HG03457 (cell line): ENCODE measurements around the gene MAD1L1.

ENCODE experiments used
- ATAC-seq: cut with Tn5 transposase; IDR thresholded peaks from one replicate; pipeline ENCODE4 v1.9.1; 2021; ENCODE audit warnings: moderate number of reproducible peaks; ENCODE audit not compliant: unreplicated experiment

MAD1L1 gene

DNA sequence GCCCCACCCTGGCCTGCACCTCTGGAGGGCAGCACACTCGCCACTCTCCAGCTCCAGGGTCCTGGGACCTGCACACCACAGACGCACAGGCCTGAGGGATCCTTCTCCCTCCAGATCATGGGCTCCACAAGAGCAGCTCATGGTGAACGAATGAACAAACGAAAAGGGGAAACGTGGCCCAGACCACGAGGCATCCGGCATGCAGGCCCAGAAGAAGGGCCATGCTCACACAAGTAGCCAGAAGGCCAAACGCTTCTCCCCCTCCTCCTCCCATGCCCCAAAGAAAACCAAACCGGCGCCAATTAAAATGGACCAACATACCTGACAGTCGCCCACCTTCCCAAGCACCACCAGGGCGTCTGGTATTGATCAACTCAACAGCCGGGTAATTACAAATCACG, 30.4 kb downstream of the MAD1L1 start:
- no peak for ATAC-seq

DNA sequence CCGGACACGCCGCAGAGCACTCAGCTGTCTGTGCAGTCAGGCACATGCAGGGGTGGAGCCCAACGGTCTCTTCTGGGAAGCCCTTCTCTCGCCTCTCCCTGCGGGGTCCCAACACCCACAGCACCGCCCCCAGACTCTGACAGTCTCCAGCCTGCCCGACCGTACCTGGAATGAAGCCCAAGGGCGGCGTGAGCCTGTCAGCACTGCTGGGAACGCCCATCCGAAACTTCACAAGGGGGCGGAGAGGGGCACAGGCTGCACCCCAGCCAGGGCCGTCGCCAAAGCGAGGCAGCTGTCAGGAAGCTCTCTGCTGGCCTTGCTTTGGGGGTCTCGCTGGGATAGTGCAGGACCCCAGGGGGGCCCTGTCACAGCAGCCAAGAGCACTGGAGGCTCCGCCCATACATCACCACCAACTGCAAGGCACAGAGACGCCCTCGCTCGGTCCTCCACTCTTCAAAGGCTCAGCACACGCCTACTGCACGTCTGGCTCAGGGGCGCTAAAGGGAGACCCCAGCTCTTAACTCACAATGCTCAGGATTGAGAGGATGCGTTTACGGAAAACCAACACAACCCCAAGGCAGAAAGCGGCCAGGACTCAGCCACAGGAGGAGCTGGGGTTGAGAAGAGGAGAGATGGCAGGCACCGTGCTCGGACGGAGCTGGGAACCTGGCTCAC, 30.9 kb downstream of the MAD1L1 start:
- no peak for ATAC-seq

DNA sequence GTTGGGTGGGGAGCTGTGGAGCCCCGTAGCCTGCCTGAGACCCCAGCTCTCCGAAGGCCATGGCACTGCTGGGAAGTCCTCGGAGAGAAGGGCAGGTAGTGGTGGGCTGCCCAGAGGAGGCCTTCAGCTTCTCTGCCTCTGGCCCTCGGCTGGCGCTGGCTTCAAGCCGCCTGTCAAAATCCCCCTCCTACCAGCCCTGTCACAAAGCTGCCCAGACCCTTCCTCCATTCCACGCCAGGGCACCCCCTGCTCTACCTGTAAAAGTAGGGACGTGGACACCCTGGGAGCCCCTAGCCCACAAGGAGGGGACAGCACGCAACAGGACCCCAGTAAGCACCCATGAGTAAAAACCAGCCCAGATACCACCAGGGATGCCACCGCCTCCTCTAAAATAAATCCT, 31.6 kb downstream of the MAD1L1 start:
- no peak for ATAC-seq

DNA sequence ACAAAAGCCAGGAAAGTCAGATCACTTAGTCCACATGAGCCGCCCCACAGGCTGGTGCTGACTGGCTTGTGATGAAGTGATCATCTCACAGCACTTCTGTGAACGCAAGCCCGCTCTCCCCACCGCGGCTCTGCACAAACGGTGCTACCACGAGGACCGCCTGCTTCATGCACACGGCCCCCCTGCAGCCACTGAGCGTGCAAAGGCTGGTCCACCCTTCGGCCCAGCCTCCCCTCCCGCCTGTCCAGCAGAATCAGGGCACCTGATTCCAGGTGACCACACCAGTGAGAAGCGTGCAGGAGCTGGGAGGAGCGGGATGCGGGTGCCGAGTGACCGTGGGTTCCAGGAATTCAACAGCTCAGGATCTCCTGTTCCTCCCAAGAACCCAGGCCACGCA, 32.2 kb downstream of the MAD1L1 start:
- no peak for ATAC-seq

DNA sequence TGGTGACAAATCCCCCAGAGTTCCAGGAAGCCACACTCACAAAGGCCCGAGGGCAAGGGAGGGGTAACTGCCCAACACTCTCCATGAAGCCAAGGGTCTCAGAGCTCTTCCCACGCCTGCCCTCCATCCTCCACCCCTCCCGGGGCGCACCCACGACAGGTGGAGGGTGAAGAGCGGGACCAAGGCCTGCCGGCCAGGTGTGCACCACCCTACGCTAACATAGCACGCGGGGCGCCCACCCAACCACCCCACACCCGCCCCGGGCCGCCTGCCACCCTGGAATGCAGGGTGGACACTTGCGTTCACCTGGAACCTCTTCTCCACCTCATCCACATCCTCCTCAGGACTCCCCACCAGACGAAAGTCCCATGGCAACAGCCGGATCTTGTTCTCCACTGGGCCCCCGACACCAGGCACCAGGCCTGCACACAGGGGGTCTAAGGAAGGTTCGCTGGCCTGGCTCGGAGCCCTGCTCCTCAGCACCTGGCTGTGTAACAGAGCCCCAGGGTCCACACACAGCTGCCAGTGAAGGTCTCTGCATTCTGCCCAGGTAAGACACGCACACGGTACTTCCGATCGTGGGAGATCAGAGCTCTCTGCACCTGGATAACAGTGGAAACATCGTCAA, 32.7 kb downstream of the MAD1L1 start:
- ATAC-seq = no peak

DNA sequence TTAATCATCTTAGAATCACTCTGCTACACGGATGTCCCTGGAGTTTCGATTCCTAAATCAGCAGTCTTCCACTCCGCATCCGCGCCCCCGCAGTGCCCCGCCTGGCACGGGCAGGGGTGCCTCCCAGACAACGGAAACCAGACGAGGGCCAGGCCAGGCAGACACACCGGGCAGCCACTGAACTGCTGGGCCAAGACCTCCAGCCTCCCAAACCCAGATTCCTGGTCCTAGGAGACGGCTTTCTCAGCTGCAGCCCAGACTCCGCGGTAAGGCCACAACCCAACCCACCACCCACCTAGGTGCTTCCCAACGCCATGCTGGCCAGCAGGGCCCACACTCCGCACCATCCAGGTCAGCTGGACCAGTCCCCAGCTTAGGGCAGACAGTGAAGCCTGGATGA, 33.2 kb downstream of the MAD1L1 start:
- no peak for ATAC-seq

DNA sequence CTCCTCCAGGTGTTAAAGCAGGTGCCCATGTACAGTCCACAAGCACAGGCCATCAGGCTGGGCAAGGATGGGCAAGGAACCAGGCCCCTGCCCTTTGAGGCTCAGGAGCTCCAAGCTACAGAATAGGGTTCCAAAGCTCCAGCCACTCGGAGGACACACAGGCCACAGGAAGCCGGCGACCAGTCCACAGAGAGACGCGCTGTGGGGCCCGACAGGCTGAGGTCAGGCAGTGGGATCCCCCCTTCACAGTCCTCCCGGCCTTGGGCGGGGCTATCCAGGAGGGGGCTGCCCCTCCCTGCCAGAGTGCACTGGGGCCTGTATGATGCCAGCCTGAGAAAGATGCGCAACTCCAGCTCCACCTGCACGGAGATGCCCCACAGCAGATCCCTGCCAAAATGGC, 34.0 kb downstream of the MAD1L1 start:
- no peak for ATAC-seq

DNA sequence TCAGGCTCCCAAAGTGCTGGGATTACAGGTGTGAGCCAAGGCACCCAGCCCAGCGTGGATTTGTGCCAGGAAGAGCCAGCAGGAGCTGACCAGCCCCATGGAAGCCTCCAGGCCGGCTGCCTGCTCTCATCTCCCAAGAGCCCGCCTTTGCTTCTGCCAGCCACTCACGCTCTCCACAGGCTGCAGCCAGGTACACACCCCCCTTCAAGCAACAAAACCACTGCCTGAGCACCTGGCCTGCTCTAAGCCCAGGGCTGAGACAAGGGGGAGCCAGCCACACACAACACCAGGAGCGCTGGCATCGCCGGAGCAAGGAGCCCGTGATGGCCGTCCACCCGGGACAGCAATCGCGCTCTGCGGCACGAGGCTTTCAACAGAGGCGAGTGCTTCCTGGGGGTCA, 34.5 kb downstream of the MAD1L1 start:
- ATAC-seq = no peak

DNA sequence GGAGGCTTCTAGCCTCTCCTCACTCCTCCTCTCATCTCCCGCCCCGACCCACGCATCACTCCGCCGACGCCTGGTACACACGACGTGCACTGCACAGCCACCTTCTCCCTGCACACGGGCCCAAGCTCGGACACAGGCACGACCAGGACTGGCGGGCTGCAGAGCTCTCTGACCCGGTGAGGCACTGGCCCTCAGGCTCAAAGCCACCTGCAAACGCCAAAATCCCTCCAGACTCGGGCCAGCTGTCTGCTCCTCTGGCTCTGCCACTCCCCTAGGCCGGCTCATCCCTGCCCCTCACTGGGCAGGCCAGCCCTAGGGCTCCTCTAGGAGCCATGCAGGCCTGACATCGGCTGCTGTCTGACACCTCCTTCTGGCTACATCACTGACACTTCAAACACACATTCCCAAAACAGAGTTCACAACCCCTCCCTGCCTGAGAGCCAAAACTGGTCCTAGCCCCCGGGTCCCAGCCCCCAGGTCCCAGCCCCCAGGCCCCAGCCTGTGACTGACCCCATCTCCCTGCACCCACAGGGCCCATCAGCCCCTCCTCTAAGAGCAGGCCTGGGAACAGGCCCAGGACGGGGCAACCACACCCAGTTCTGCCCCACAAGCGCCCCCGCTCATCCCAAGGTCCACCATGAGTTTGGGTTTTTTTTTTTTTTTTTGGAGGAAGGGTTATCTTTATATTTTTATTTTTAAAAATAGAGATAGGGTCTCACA, 35.1 kb downstream of the MAD1L1 start:
- ATAC-seq = no peak

DNA sequence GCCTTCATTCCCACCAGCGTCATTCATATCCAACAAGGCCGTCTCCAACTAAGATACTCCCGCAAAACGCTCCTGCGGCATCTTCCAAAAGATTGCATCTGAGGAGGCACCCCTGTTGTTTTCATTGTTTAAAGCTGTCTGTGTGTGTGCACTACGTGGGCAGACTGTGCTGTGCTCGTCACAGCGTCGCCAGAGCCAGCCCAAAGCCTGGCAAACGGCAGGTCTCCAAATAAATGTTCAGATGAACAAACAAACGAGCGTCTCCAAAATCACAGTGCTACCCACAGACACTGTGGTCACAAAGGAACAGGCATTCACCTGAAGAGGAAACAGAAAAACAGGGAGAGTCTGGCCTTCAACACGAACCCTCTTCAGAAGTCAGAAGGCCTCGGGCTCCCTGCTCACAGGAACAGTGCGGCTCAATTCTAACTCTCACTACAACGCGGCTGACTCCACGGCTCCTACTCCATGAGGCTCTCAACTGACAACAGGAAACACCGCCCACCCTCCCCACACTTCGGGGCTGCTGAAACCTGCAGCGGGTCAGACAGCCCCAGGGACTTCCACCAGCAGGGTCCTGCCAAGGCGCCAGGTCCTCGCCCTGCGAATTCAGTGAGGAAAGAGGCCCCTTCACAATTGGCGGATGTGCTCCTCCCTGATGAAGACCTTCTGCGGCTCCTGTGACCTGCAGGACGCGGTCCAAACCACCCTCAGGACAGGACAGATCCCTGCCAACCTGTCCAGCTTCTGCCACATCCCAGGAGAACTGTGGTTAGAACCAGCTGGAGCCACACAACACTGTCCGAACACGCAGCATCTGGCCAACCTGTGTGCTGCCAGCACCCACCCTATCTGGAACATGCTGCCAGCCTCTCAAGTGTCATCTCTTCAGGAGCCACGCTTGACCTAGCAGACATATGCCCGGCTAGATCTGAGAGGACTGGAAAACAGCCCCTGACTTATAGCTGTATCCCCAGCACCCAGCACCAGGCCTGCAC, 36.1 kb downstream of the MAD1L1 start:
- ATAC-seq = no peak

DNA sequence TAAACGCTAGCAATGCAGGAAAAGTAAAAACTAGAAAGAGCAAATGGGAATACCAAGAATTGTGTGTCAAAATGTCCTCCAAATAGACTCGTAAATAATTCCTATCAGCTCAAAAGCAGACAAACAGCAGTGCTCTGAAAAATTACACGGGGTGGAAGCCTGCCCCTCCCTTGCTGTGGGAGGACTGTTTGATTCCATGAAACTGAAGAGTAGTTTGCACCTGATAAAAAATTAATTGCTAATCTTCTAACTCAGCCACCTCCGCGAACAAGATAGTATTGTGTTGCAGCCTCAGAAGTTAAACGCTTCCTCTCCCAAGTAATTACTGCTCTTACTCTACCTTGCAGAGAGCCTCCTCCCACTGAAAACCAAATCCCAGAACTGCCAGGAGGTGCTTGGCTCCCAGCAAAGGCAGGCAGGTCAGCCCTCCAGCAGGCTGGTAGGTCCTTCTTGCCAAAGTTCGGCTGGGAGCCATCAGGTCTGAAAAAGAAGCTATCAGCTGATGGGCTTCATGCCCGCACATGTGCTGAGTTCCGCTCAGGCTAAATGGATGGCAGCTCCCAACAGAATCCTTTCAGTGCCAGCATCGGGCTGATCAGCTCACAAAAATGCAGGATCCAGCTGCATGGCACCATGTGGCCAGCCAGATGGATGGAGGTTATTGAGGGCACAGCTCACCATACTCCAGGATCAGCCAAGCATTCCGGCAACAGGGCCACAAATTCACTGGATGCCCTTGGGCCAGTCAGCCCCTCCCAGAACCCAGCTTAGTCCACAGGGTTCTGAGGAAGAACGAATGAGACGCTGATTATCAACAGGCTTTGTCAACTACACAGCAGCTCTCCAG, 37.1 kb downstream of the MAD1L1 start:
- ATAC-seq = no peak

DNA sequence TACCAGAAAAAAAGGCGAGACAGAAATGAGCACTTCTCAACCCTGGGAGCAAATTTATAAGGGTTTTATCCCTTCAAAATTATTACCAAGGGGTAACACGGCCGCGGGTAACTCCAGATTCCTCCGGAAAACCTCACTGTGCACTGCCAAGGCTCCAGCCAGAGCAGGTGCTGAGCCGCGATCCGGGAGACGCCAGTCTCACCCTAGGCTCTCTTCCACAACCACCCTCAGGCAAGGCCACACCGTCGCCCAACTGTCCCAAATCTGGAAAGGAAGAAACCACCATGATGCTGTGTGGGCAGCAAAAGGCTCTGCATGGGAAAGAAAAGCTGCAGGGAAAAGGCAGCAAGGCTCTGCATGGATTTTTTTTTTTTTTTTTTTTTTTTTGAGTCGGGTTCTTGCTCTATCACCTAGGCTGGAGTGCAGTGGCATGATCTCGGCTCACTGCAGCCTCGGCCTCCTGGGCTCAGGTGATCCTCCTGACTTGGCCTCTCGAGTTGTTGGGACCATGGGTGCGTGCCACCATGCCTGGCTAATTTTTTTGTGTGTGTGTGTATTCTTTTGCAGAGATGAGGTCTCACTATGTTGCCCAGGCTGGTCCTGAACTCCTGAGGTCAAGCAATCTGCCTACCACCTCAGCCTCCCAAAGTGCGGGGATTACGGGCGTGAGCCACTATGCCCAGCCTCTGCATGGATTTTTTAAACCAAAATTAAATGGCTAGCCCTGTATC, 39.0 kb downstream of the MAD1L1 start:
- ATAC-seq = no peak

DNA sequence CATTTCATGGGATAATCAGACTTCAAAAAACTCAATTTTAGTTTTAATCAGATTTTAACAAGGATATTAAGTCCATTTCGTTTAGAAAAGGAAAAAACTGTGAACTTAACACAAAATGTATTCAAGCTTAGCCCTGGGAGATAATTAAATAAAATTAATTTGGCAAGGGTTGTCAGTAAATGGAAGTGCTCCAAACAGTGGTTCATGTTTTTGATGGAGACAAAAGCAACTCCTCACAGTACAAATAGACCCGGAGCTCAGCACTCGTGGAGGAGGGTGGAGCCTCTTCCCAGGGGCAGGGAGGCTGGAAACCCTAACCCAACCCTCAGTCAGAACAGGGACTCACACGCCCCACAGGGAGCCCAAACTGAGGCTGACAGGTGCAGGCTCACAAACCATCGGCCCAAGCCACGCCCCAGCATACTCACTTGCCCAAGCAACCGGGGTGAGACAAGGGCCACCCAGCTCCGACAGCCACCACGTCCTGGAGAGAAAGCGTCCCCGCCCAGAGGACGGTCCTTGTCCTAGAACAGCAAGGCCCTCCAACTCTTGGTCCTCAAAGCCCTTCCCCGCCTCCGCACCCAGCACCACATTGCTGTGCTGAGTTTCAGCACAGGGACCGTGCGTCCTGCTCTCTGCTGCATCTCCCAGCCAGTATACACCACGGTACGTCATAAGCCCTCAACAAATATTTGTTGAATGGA, 39.8 kb downstream of the MAD1L1 start:
- no peak for ATAC-seq

DNA sequence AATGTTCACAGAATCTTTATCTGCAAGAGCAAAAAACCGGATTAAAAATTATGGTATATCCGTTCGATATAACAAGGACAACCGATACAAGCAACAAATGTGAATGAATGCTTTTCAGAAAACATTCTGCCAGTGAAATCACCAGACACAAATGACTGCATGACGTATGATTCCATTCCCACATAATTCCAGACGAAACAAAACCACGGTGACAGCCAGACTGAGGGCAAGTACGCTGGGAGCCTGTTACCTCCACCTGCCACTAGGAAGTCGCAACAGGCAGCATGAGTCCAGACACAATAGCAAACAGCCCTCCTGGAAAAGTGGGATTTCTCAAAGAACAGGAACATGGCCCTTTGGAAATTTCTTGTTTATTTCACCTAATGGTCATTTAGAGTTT, 41.7 kb downstream of the MAD1L1 start:
- ATAC-seq = no peak

DNA sequence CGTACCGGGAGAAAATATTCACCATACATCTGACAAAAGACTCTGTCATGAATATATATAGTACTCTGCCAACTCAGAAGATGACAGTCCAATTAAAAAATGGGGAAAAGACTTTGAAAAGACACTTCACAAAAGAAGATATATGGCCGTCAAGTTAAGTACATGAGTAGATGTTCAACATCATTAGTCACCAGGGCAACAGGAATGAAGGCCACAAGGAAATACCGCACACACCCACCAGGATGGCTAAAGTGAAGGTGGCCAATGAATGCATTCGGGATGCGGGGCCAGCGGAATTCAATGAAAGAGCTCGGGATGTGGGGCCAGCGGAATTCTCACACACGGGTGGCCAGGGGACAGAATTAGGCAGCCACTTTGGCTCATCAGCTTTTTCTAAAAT, 42.2 kb downstream of the MAD1L1 start:
- ATAC-seq = no peak

DNA sequence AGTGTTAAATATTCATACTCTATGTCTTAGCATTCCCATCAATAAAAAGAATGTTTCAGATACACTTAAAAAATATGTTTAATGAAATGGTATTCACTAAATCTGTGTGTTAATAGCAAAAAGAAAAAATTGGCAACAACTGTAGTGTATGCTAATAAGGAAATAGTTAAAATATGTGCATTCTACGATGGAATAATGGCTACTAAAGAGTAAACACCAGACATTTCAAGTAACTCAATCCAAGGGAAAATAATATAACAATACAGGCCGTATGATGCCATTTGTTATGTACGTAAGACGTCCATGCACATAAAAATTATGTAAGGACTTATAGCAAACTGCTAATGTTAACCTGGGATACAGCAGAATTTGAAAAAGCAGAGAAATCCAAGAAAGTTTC, 46.6 kb downstream of the MAD1L1 start:
- ATAC-seq = no peak

DNA sequence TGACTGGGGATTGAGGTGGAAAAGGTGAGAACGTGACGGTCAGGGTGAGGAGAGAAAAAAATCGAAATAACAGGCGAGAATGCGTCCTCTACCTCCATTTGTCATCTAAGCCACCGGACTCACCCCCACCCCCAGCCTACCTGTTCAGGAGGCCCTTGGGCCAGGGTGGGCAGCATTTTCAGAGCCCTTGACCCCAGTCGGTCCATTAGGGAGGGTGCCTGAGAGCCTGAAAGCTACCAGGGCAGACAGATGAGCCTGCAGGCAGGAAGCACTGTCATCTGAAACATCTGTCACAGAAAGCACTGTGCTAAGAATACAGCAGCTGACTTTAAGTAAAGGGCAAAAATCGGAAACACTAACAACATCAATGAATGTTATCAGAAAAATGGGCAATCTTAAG, 47.0 kb downstream of the MAD1L1 start:
- ATAC-seq = no peak

DNA sequence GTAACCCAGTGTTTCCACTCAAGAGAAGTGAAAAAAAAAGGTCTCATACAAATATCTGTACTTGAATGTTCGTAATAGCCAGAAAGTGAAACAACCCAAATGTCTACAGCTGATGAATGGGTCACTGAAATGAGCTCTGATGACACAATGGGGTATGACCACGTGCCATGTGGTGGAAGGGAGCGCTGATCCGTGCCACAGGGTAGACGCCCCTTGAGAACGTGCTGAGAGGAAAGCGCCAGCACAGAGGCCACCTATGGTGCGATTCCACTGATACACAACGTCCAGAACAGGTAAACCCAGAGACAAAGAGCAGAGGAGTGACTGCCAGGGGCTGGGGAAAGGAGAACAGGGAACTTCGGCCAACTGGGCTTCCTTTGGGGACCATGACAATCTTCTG, 50.3 kb downstream of the MAD1L1 start:
- no peak for ATAC-seq
